Esophagus squamous epithelium (tissue), 5 donors: Measurements from ENCODE around the gene PIGL. TPM values are rescaled to one million over a fixed set of nuclear protein-coding genes. Genes with fewer than 3 reads are reported as not detected.

Source experiments
- DNase-seq: peaks from one replicate; lab custom pipeline; 2025; lab: John Stamatoyannopoulos, UW
- H3K27ac ChIP-seq, 4 donors: fragments of 200-600 bp; sonication (generic); one replicate each; pipeline ENCODE4 v1.5.1; 2016 to 2019; ENCODE audit warnings: mild to moderate bottlenecking in 1 of 4
- H3K27me3 ChIP-seq, 4 donors: fragments of 200-600 bp; sonication (generic); 1 replicate in 3 of 4; 2 replicates in 1 of 4; pipeline versions ENCODE4 v1.5.1 to v1.6.0; 2017 to 2021; ENCODE audit warnings: antibody characterized with exemption in 1 of 4
- H3K36me3 ChIP-seq, 3 donors: fragments of 200-600 bp; sonication (generic); one replicate each; pipeline ENCODE4 v1.5.1; 2016 to 2019
- H3K4me1 ChIP-seq, 3 donors: fragments of 200-600 bp; sonication (generic); one replicate each; pipeline ENCODE4 v1.5.1; 2017 to 2019
- H3K4me3 ChIP-seq, 4 donors: fragments of 200-600 bp; sonication (generic); 1 replicate in 3 of 4; 2 replicates in 1 of 4; pipeline ENCODE4 v1.5.1; 2016 to 2019; ENCODE audit warnings: mild to moderate bottlenecking in 2 of 4, moderate library complexity in 1 of 4
- H3K9me3 ChIP-seq, 3 donors: fragments of 200-600 bp; sonication (generic); one replicate each; pipeline ENCODE4 v1.5.1; 2016 to 2019
- CTCF ChIP-seq, 6 experiments: fragments of 450-650 bp in 4 of 6; fragments of 200-600 bp in 2 of 6; sonication (generic) in 2 of 6; IDR thresholded peaks; one replicate each; pipeline ENCODE4 v1.5.1; 2016 to 2019; ENCODE audit warnings: antibody characterized with exemption in 6 of 6, mild to moderate bottlenecking in 4 of 6, moderate library complexity in 4 of 6
- POLR2A ChIP-seq, 4 donors: fragments of 450-650 bp; IDR thresholded peaks; one replicate each; pipeline ENCODE4 v1.6.1; 2017; ENCODE audit warnings: antibody characterized with exemption in 4 of 4, mild to moderate bottlenecking in 4 of 4, moderate library complexity in 3 of 4
- WGBS, 2 donors: methylation state at CpG; one replicate each; pipeline ENCODE4 v1.1.5; 2018; 5-methylcytosine and 5-hydroxymethylcytosine counted together
- intact Hi-C: fragments of 100-400 bp; cut with DNase I; formaldehyde crosslinking; loops from one replicate; pipeline ENCODE4 v1.15.0; 2022
- total RNA-seq, 4 donors: library from RNA; depleted of rRNA; stranded (reverse); fragments of >200 nt; gene quantifications; one replicate each; pipeline ENCODE4 v1.1.0, GENCODE V29; 2016
- donor health status: DM: yes; HTN: yes; CAD: no.

PIGL gene
- total RNA-seq, 4 donors from 2014 or later = 19.8 to 62.4 (median 26.5) TPM

- no peak for DNase-seq
- Histone ChIP-seq H3K4me3 (no peak overlapping the region), H3K9me3 (no peaks in the 10 kb centered on the region), H3K36me3 (no peaks in the 10 kb centered on the region), H3K4me1 (peaks cover 0 to 9% (median 0%) of the 10 kb centered on the region in 3 donors), H3K27ac (no peak overlapping the region), H3K27me3 (no peaks in the 10 kb centered on the region)
- intact Hi-C loops = no loop called here
- TF ChIP-seq POLR2A (IDR thresholded peaks at IDR 0.05) (no peak), CTCF (IDR thresholded peaks at IDR 0.05) (no peak)
- WGBS, 2 donors = 67 to 68% methylated on average over 8 of the region's 8 CpGs
Measured at GRCh38 chr17:16361874-16362273, 144.9 kb downstream of the PIGL start.

- intact Hi-C loops = no loop called here
- TF ChIP-seq CTCF (IDR thresholded peaks at IDR 0.05) = peak; percentile 71 to 98 (median 92)
- no peak for TF ChIP-seq POLR2A (IDR thresholded peaks at IDR 0.05)
- no peaks in the 10 kb centered on the region for H3K36me3 ChIP-seq
- H3K27ac ChIP-seq = no peak overlapping the region
- no peak overlapping the region for H3K4me3 ChIP-seq
- WGBS, 2 donors = 10% methylated on average over 6 of the region's 6 CpGs
- no peak for DNase-seq
- no peaks in the 10 kb centered on the region for H3K9me3 ChIP-seq
- no peaks in the 10 kb centered on the region for H3K27me3 ChIP-seq
- H3K4me1 ChIP-seq = peaks cover 0 to 9% (median 0%) of the 10 kb centered on the region in 3 donors
Measured at GRCh38 chr17:16363749-16364536, 146.9 kb downstream of the PIGL start.

GRCh38 chr17:16364625-16365024, 147.6 kb downstream of the PIGL start:
- Histone ChIP-seq H3K27ac (no peak overlapping the region), H3K27me3 (no peaks in the 10 kb centered on the region), H3K36me3 (no peaks in the 10 kb centered on the region), H3K4me3 (no peak overlapping the region), H3K4me1 (peaks cover 0 to 9% (median 0%) of the 10 kb centered on the region in 3 donors), H3K9me3 (no peaks in the 10 kb centered on the region)
- TF ChIP-seq CTCF (IDR thresholded peaks at IDR 0.05) (no peak), POLR2A (IDR thresholded peaks at IDR 0.05) (no peak)
- DNase-seq = no peak
- intact Hi-C loops = loop anchor here (5.0 kb wide), 1 partner anchor 153 kb away; no protein-coding TSS in a partner anchor

GRCh38 chr17:16371742-16372141, 154.7 kb downstream of the PIGL start:
- no peak for DNase-seq
- WGBS, 2 donors = 63 to 70% methylated on average over 5 of the region's 5 CpGs
- Histone ChIP-seq H3K27me3 (no peaks in the 10 kb centered on the region), H3K4me3 (no peak overlapping the region), H3K27ac (no peak overlapping the region), H3K4me1 (peaks cover 0 to 6% (median 0%) of the 10 kb centered on the region in 3 donors), H3K36me3 (no peaks in the 10 kb centered on the region), H3K9me3 (no peaks in the 10 kb centered on the region)
- intact Hi-C loops = no loop called here
- TF ChIP-seq POLR2A (IDR thresholded peaks at IDR 0.05) (no peak), CTCF (IDR thresholded peaks at IDR 0.05) (no peak)

GRCh38 chr17:16374146-16374938, 157.3 kb downstream of the PIGL start:
- TF ChIP-seq CTCF (IDR thresholded peaks at IDR 0.05) = no peak
- TF ChIP-seq POLR2A (IDR thresholded peaks at IDR 0.05) = no peak
- Histone ChIP-seq H3K27me3 (no peaks in the 10 kb centered on the region), H3K27ac (no peak overlapping the region), H3K9me3 (no peaks in the 10 kb centered on the region), H3K36me3 (no peaks in the 10 kb centered on the region), H3K4me3 (no peak overlapping the region), H3K4me1 (peaks cover 0 to 27% (median 0%) of the 10 kb centered on the region in 3 donors)
- WGBS, 2 donors = 82 to 85% methylated on average over 16 of the region's 16 CpGs
- DNase-seq = no peak
- intact Hi-C loops = no loop called here
